Mucosa of descending colon (tissue), 3 donors: Measurements from ENCODE around the gene PKN2. TPM values are rescaled to one million over a fixed set of nuclear protein-coding genes. Genes with fewer than 3 reads are reported as not detected.
A peak's percentile ranks its signal among the peaks of the same experiment; 100 is the strongest.

ENCODE experiments used
- ATAC-seq: fragments of 200-7000 bp; cut with Tn5 transposase; one replicate; pipeline ENCODE4 v1.9.1; 2020; ENCODE audit warnings: mild to moderate bottlenecking, moderate library complexity
- DNase-seq, 3 donors: peaks; one replicate each; pipeline ENCODE4 v3.0.0-alpha.2; 2020
- H3K36me3 ChIP-seq: fragments of 200-600 bp; one replicate; pipeline ENCODE4 v1.8.0; 2021; ENCODE audit warnings: low read depth, mild to moderate bottlenecking
- H3K4me1 ChIP-seq: fragments of 200-600 bp; one replicate; pipeline ENCODE4 v1.8.0; 2021; ENCODE audit warnings: low read depth, mild to moderate bottlenecking
- H3K4me3 ChIP-seq: fragments of 200-600 bp; one replicate; pipeline ENCODE4 v1.8.0; 2021; ENCODE audit warnings: mild to moderate bottlenecking
- H3K9me3 ChIP-seq: fragments of 200-600 bp; one replicate; pipeline ENCODE4 v1.8.0; 2021; ENCODE audit warnings: mild to moderate bottlenecking
- CTCF ChIP-seq: fragments of 200-600 bp; IDR thresholded peaks from one replicate; pipeline ENCODE4 v1.8.0; 2022; ENCODE audit warnings: antibody characterized with exemption, mild to moderate bottlenecking
- intact Hi-C, 2 donors: fragments of 100-400 bp; cut with DNase I in 1 of 2; cut with micrococcal nuclease in 1 of 2; formaldehyde crosslinking; loops; one replicate each; pipeline versions ENCODE4 v1.11.0 to v1.11.1; 2022; cut with DNase I, micrococcal nuclease
- total RNA-seq, 3 donors: library from RNA; stranded (reverse); fragmentation: NEBNext Ultra II Directional in 2 of 3; extraction: Animal tissue kit (Norgen Biotek cat#: 25700) in 2 of 3; gene quantifications; one replicate each; pipeline versions ENCODE4 v1.2.1 to v1.2.4, GENCODE V29; 2021 to 2023
- donor health status: DM: no; HTN: no; CAD: no; lungs with moderate emphysema.
- donor health status: DM: no; HTN: no; CAD: no.
- donor health status: DM: no; HTN: yes; CAD: no.

PKN2 gene
- total RNA-seq, 3 donors from 2014 or later: 54.6 to 81.9 (median 58.0) TPM

- no peak for ATAC-seq
- TF ChIP-seq CTCF: no peak
These were observed 107.1 kb downstream of the PKN2 start for GRCh38 chr1:88791192-88791591.

GRCh38 chr1:88799491-88799890 is 115.4 kb downstream of the PKN2 start:
- no peak for ATAC-seq
- intact Hi-C loops: no loop called here
- H3K36me3 ChIP-seq: no peaks in the 10 kb centered on the region
- H3K9me3 ChIP-seq: no peaks in the 10 kb centered on the region
- no peaks in the 10 kb centered on the region for H3K4me1 ChIP-seq
- no peak overlapping the region for H3K4me3 ChIP-seq
- DNase-seq: no peak
- no peak for TF ChIP-seq CTCF

More at GRCh38 chr1:88791192-88791591, 107.1 kb downstream of the PKN2 start:
- no peak overlapping the region for H3K4me3 ChIP-seq
- DNase-seq: no peak
- no peaks in the 10 kb centered on the region for H3K4me1 ChIP-seq
- H3K9me3 ChIP-seq: no peaks in the 10 kb centered on the region
- H3K36me3 ChIP-seq: no peaks in the 10 kb centered on the region
- intact Hi-C loops: no loop called here

- no peak overlapping the region for H3K4me3 ChIP-seq
- DNase-seq: peak in 1 of 3 donors; percentile 55
- TF ChIP-seq CTCF: peak; percentile 15
- H3K4me1 ChIP-seq: no peaks in the 10 kb centered on the region
- H3K36me3 ChIP-seq: no peaks in the 10 kb centered on the region
- peak; percentile 67 for ATAC-seq
- H3K9me3 ChIP-seq: no peaks in the 10 kb centered on the region
- intact Hi-C loops: no loop called here
These were observed 116.4 kb downstream of the PKN2 start for GRCh38 chr1:88800382-88801051.

- no peak for TF ChIP-seq CTCF
- DNase-seq (no peak), ATAC-seq (no peak)
- H3K9me3 ChIP-seq: no peaks in the 10 kb centered on the region
- no peaks in the 10 kb centered on the region for H3K36me3 ChIP-seq
- intact Hi-C loops: no loop called here
- H3K4me3 ChIP-seq: no peak overlapping the region
- H3K4me1 ChIP-seq: no peaks in the 10 kb centered on the region
These were observed 117.6 kb downstream of the PKN2 start for GRCh38 chr1:88801575-88802208.

- TF ChIP-seq CTCF: no peak
- no peak overlapping the region for H3K4me3 ChIP-seq
- H3K9me3 ChIP-seq: no peaks in the 10 kb centered on the region
- H3K36me3 ChIP-seq: no peaks in the 10 kb centered on the region
- intact Hi-C loops: no loop called here
- H3K4me1 ChIP-seq: no peaks in the 10 kb centered on the region
- DNase-seq: no peak
- no peak for ATAC-seq
These were observed 118.3 kb downstream of the PKN2 start for GRCh38 chr1:88802404-88802803.
